GM19455 (cell line): ENCODE data around the gene CLCN3.
A peak's percentile ranks its signal among the peaks of the same experiment; 100 is the strongest.
"Not testable (repeated sequence)": the region's sequence is repeated elsewhere in the genome, so short reads cannot be mapped to it uniquely, and the experiment has no call there.

Experiments used
- ATAC-seq: cut with Tn5 transposase; IDR thresholded peaks from one replicate; pipeline ENCODE4 v1.9.1; 2021; ENCODE audit not compliant: unreplicated experiment

CLCN3 gene

GRCh38 chr4:169617306-169617705, 3.1 kb upstream of the CLCN3 start:
- no peak for ATAC-seq

- ATAC-seq: no peak
These were observed 2.1 kb upstream of the CLCN3 start for GRCh38 chr4:169618286-169618685.

- ATAC-seq: no peak
These were observed 1.4 kb upstream of the CLCN3 start for GRCh38 chr4:169618986-169619385.

DNA sequence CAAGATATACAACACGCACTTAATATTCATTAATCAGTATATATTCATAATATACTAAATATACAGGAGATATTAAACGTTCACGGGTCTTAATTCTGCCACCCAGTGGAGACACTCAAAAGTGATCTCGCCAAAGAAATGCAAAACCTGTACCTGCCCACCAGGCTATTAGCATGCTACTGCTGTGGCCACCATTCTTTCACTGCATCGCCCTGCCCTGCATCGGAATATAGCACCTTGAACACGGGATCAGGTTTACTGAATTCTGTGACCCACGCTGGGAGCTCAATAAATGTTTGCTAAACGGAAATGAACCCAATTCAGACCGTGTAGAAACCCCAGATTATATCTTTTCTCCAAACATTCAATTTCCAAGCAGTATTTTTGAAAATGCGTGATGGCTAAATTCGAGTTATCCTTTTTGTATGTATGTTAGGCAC, 840 bp upstream of the CLCN3 start:
- peak; percentile 46 for ATAC-seq

- ATAC-seq: no peak
These were observed 486 bp downstream of the CLCN3 start for GRCh38 chr4:169620880-169621248.

- no peak for ATAC-seq
These were observed 1.5 kb downstream of the CLCN3 start for GRCh38 chr4:169621731-169622492.

DNA sequence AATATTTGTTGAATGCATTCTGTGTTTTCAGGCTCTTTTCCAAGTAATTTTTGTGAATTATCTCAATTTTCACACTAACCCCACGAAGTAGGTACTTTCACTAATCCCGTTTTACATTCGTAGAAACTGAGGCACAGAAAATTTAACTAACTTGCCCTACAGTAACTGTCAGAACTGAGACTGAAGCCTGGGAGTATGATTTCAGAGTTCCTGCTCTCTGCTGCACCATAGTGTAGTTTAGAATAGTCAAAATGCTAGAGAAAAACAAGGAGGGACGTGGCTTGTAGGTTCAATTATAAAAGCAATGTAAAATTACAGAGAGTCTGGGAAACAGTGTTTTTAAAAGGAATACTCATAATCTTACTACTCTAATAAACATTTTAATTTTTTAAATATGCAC, 2.2 kb downstream of the CLCN3 start:
- ATAC-seq: no peak

DNA sequence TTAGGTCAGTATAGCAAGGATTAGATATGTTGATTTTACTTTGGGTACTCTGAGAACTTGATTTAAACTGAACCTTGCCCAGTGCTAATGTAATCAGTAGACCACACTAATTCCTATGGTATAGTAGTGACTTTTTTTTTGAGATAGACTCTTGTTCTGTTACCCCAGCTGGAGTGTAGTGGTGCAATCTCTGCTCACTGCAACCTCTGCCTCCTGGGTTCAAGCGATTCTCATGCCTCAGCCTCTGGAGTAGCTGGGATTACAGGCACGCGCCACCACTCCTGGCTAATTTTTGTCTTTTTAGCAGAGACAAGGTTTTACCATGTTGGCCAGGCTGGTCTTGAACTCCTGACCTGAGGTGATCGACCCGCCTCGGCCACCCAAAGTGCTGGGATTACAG, 3.6 kb downstream of the CLCN3 start:
- not testable (repeated sequence) for ATAC-seq

GRCh38 chr4:169625886-169626285, 5.5 kb downstream of the CLCN3 start:
- no peak for ATAC-seq

DNA sequence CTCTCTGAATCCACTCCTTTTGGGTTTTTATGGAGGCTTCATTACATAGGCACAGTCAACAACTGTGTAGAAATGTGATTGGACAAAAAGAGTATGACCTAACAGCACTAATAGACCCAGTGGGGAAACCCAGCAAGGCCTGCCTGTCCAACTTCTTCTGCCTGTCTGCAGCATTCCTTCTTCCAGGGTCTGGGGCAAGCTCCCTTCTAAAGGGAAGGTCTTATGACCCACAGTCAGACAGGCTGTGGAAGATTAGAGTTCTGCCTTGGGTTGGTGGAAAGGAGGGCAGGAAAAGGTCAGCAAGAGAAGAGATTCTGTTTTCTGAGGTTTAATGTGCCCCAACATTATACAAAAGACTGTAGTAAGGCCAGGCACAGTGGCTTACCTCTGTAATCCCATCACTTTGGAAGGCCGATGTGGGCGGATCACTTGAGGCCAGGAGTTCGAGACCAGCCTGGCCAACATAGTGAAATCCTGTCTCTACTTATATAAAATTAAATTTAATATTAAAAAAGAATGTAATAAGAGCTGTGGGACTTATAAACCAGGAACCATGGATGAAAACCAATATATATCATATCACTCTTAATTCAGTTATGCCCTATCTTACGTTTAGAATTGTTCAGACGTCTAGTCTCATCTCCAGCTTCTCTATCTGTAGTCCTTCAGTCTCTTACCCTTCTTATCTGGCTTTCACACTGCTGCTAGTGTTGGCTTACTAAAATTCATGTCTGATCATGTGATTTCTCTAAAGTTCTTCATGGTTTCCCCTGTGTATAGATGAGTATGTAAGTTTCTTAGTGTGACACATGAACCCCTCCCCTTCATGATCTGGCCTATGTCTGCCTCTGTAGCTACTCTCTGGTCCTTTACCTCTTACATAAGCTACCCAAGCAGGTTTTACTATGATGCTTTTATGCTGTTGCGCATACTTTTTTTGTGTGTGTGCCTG, 6.2 kb downstream of the CLCN3 start:
- no peak for ATAC-seq

DNA sequence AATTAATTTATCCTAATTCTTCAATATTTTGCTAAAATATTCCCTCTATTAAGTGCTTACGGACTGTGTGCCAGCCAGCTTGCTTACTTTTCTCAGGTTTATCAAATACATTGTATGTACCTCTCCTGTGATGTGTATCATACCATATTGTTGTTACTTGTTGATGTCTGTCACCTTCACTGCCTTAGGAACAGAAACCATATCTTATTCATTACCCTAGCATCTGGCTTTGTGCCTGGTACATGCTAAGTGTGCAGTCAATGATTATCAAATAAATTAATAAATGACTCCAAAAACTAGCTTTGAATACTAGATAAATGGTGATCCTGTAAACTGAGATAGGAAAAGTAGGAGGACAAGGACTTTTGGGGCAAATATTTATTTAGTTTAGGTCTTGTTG, 6.9 kb downstream of the CLCN3 start:
- no peak for ATAC-seq

GRCh38 chr4:169628579-169628978, 8.2 kb downstream of the CLCN3 start:
- no peak for ATAC-seq

GRCh38 chr4:169630069-169630468, 9.7 kb downstream of the CLCN3 start:
- no peak for ATAC-seq

GRCh38 chr4:169632896-169633295, 12.5 kb downstream of the CLCN3 start:
- ATAC-seq: no peak

DNA sequence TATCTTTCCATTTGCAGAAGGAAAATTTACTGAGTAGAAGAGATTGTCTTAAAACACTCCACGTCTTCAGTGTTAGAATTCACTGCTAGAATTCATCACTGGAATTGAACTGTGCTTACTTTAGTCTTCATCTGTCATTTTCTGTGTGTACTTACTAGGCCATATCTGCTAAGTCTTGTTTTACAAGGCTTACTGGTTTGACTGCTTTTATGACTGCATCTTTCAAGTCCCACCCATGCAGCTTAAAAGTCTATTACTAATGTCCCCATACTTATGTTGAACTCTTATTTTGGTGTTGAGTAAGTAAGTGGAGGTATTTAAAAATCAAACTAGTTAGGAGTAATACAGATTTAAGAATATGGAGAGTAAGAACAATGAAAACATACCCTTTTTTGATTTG, 14.6 kb downstream of the CLCN3 start:
- ATAC-seq: no peak

DNA sequence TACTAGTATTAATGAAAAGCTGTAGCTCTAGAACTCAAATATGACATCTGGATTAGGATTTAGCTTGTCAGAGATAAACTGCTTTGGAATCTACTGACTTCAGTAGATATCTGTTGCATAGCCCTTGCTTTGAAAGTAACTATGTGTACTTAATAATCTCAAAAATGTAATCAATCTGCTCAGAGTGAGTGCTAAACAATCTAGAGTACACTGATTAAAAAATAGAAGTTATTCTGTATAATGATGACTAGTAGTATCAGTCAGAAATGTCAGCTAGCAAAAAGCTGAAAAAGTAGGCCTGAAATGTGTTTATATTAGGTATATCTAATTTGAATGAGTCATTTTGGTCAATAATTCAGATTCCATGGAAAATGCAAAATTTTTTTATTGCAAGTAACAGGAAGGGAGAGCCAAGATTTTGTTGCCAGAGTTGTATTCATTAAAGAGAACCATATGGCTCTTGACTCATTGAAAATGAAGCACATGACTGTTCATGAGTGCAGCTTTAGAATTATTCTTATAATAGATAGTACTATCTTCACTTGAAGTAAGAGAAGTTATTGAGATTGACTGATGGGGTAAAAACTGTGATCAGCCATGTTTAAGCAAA, 20.0 kb downstream of the CLCN3 start:
- no peak for ATAC-seq

- ATAC-seq: no peak
These were observed 24.4 kb downstream of the CLCN3 start for GRCh38 chr4:169644802-169645201.

DNA sequence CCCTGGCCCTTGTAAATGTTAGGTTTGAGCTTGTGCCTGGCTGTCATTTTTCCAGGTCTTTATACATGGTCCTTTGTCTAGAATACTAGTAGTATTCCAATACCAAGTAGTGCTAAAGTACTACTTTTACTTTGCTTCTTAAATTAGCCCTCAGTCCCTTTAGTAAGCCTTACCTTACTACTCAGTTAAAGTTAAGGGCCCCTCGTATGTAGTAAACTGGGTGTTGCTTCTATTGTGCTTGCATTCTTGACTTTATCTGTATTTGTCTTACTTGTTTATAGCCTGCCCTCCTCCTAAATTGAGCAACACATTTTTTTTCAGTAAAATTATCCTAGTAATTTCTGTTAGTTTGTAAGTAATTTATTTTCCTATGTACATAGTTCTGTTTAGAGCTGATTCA, 25.2 kb downstream of the CLCN3 start:
- ATAC-seq: no peak

DNA sequence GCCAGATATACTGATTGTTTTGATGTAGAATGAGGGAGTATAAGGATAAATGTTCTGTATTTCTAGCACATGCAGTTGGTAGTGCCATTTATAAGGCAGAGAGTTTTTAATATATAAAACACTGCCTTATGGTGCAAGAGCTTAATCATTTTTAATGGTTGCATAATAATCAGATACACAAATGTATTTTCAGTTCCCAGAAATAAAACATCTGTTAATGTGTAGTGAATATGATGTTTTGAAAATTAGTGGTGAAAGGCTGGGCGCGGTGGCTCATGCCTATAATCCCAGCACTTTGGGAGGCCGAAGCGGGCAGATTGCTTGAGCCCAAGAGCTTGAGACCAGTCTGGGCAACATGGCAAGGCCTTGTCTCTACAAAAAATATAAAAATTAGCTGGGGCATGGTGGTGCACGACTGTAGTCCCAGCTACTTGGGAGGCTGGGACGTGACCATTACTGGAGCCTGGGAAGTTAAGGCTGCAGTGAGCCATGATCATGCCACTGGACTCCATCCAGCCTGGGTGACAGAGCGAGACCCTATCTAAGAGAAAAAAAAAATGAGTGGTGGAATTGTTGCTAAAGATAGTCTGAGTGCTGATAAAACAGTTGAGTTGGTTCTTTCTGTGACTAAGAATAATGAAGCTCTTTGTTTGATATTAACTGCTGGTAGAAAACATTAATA, 29.3 kb downstream of the CLCN3 start:
- ATAC-seq: no peak

- no peak for ATAC-seq
These were observed 30.0 kb downstream of the CLCN3 start for GRCh38 chr4:169650227-169650936.
